ACC112 (cell line): ENCODE results near the gene RFX3.

ENCODE experiments used
- H2AFZ ChIP-seq: fragments of 200-600 bp; sonication (generic); one replicate; pipeline ENCODE4 v1.6.0; 2017; ENCODE audit warnings: antibody characterized with exemption, low read length; ENCODE audit not compliant: unreplicated experiment
- H3K27ac ChIP-seq: fragments of 200-600 bp; sonication (generic); 2 replicates; pipeline ENCODE4 v1.5.1; 2014; ENCODE audit warnings: low read depth, mild to moderate bottlenecking, antibody characterized with exemption, low read length, moderate library complexity
- H3K27me3 ChIP-seq: fragments of 200-600 bp; sonication (generic); 2 replicates; pipeline ENCODE4 v1.6.1; 2014; ENCODE audit warnings: mild to moderate bottlenecking, antibody characterized with exemption, low read length, moderate library complexity, mixed read lengths; ENCODE audit not compliant: insufficient read depth
- H3K36me3 ChIP-seq: fragments of 200-600 bp; sonication (generic); 2 replicates; pipeline ENCODE4 v1.6.1; 2016; ENCODE audit warnings: mild to moderate bottlenecking, antibody characterized with exemption, low read length, moderate library complexity, mixed read lengths; ENCODE audit not compliant: insufficient read depth
- H3K4me1 ChIP-seq: fragments of 200-600 bp; sonication (generic); one replicate; pipeline ENCODE4 v1.6.1; 2016; ENCODE audit warnings: low read length, mixed read lengths; ENCODE audit not compliant: insufficient read depth, unreplicated experiment, control insufficient read depth
- H3K4me3 ChIP-seq: fragments of 200-600 bp; sonication (generic); 2 replicates; pipeline ENCODE4 v1.5.1; 2014; ENCODE audit warnings: mild to moderate bottlenecking, low read depth, low read length
- H3K79me2 ChIP-seq: fragments of 200-600 bp; sonication (generic); one replicate; pipeline ENCODE4 v1.6.0; 2016; ENCODE audit warnings: low read length; ENCODE audit not compliant: control insufficient read depth, unreplicated experiment, insufficient read depth

Gene RFX3

DNA sequence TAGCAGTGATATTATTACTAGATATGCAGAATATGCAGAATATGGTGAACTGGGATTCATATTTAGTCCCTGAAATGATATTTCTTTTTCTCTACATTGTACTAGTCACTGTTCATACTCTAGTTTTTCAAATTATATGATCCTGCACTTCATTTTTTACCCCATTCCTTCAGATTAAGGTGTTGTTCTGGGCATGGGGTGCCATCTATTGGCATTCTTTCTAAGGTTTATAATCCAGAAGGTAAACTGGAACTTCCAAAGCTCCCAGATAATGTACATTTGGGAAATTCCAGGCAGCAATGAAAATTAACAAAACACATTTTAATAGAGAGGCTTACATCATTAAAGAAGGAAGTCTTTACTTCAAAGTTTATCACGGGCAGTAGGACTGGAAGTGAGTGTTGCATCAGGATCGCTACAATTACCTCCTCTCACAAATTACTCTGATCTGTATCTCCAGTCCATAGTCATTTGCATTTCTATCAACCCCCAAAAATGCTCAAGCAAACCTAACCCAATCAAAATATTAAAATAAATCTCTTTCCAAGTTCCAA is 12.5 kb downstream of the RFX3 start:
- peaks cover 3% of the 10 kb centered on the region for H3K79me2 ChIP-seq

DNA sequence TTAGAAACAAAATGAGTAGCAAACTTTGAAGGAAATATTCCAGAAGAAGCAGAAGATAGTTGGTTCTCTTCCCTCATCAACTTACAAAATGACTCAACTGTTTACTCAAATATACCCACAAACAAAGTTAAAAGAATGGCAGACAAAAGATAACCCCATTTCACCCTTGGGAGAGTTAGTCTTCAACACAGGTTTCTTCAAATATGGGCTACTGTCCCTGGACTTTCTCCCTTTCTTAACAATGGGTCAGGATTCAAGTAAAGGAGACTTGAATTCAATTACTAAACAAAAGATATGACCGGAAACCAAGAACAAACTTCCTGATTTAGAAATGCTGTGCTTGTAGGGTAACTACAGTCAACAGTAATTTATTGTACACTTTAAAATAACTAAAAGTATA is 14.2 kb downstream of the RFX3 start:
- Histone ChIP-seq H3K27ac (no peak overlapping the region), H3K4me3 (no peak overlapping the region), H3K79me2 (no peaks in the 10 kb centered on the region), H3K27me3 (no peaks in the 10 kb centered on the region), H3K36me3 (no peaks in the 10 kb centered on the region), H3K4me1 (peaks cover 11% of the 10 kb centered on the region), H2AFZ (peak overlapping the region; percentile 30)

More for the DNA sequence above, 12.5 kb downstream of the RFX3 start:
- no peak overlapping the region for H2AFZ ChIP-seq
- H3K4me3 ChIP-seq: no peak overlapping the region
- H3K36me3 ChIP-seq: no peaks in the 10 kb centered on the region
- peaks cover 10% of the 10 kb centered on the region for H3K4me1 ChIP-seq
- H3K27me3 ChIP-seq: no peaks in the 10 kb centered on the region
- H3K27ac ChIP-seq: no peak overlapping the region

DNA sequence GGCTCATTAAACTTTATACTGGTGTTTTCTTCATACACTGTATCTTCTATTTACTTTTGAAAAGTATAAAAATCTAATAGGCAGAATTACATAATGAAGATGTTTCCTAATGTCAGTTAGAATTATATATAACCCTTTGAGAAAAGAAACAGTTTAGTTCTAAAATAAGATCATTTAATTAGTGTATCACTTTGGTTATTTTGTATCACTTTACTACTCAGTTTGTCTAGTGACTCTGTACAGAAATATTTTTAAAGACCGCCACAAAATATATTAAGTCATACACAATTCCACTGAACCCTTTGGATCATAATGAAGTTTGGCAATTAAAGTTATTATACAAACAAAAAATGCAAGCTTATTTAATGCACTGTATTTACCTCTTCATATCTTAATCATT is 15.0 kb downstream of the RFX3 start:
- Histone ChIP-seq H3K4me3 (no peak overlapping the region), H3K36me3 (no peaks in the 10 kb centered on the region), H2AFZ (no peak overlapping the region), H3K27me3 (no peaks in the 10 kb centered on the region), H3K79me2 (no peaks in the 10 kb centered on the region), H3K27ac (no peak overlapping the region), H3K4me1 (peaks cover 11% of the 10 kb centered on the region)

DNA sequence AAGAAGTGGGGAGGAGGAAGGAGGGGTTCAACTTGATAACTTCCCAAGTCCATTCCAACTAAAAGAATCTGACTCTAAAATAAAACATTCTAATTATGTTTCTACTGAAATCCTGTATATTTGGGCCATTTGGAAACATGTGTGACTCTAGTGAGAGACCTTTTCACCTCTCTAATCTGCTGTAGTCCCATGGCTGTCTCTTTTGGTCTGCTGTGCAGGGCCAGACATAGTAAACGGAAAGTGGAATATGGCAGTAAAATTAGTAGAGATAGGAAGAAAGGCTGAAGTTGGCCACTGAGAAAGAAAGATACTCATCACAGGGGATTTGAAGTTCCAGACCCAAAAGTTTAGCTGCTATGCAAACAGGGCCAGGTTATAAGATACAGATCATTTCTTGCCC is 15.9 kb downstream of the RFX3 start:
- Histone ChIP-seq H3K27me3 (no peaks in the 10 kb centered on the region), H3K27ac (no peak overlapping the region), H3K36me3 (no peaks in the 10 kb centered on the region), H3K4me3 (no peak overlapping the region), H3K79me2 (no peaks in the 10 kb centered on the region), H3K4me1 (peaks cover 11% of the 10 kb centered on the region), H2AFZ (no peak overlapping the region)

DNA sequence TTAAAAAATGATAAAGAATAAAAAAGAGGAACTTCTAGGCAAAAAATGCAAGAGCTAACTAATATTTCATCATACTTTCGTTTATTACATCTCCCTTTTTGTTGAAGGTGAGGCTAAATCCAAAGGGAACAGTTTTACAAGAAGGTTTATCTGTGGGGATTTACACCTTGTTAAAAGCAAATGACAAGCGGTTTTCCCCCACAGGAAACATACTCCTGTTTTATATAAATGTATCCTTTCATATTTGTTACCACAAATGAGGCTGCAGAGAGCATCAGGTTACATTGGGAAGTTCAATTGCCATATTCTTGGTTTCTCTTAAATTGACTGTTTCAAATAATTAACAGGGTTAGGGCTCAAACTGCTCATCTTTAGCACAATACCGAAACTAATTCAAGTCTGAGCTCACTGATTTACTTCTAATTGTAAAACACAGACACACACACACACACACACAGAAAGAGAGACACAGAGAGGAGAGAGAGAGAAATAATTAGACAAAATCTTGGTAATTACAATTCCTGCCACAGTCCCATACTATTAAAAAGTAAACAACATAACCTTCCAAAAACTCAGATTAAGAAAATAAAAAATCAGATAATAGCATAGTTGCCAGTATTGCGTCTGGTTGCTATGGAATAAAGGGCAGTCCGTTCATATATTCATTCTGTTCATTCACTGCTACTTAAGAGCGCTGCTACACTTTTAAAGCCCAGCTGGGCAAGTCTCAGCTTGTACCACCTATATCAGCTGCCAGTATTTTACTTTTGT is 17.1 kb downstream of the RFX3 start:
- H3K4me1 ChIP-seq: peaks cover 11% of the 10 kb centered on the region
- no peaks in the 10 kb centered on the region for H3K36me3 ChIP-seq
- no peaks in the 10 kb centered on the region for H3K79me2 ChIP-seq
- no peak overlapping the region for H3K27ac ChIP-seq
- no peak overlapping the region for H2AFZ ChIP-seq
- H3K4me3 ChIP-seq: peak overlapping the region; percentile 26
- no peaks in the 10 kb centered on the region for H3K27me3 ChIP-seq

DNA sequence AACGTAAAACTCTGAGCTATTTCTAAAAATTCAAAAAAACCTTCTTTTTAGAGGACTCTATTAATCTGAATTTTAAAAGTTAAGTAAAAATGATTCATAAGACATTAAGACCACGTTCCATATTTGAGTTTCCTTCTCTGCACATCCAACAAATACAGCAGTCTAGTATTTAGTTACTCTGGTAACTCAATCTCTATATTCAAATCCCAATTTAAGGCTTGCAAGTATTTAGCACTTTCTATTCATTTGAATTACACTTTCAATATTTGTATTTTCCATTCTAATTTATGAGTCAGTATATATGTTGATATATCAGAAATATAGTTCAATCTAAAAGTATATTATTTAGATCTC is 17.7 kb downstream of the RFX3 start:
- Histone ChIP-seq H2AFZ (no peak overlapping the region), H3K79me2 (no peaks in the 10 kb centered on the region), H3K4me1 (peaks cover 11% of the 10 kb centered on the region), H3K4me3 (no peak overlapping the region), H3K27ac (no peak overlapping the region), H3K27me3 (no peaks in the 10 kb centered on the region), H3K36me3 (no peaks in the 10 kb centered on the region)

DNA sequence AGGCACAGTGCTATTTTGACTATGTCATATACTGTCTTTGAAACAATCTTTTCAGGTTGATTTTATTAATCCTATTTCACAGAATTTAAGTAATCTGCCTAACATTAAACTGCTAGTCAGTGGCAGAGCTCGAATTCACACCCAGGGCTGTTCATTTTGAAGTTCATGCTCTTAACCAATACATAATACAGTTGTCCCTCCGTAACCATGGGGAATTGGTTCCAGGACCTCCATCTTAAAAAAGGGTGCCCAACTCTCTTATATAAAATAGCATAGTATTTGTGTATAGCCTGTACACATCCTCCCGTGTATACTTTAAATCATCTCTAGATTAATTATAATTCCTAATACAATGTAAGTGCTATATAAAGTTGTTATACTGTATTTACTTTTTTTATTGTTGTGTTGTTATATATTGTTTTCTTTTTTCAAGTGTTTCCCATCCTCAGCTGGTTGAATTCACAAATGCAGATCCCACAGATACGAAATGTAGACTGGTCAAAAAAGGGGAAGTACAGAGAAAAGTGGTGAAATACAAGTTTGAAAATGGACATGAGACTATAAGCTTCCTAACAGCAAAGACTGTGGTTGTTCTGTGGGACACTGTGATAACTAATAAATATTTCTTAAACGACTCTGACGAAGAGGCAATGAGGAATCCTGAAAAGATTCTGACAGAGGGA is 18.3 kb downstream of the RFX3 start:
- no peak overlapping the region for H2AFZ ChIP-seq
- no peaks in the 10 kb centered on the region for H3K36me3 ChIP-seq
- H3K4me3 ChIP-seq: no peak overlapping the region
- no peak overlapping the region for H3K27ac ChIP-seq
- H3K27me3 ChIP-seq: no peaks in the 10 kb centered on the region
- H3K79me2 ChIP-seq: no peaks in the 10 kb centered on the region
- peaks cover 11% of the 10 kb centered on the region for H3K4me1 ChIP-seq

DNA sequence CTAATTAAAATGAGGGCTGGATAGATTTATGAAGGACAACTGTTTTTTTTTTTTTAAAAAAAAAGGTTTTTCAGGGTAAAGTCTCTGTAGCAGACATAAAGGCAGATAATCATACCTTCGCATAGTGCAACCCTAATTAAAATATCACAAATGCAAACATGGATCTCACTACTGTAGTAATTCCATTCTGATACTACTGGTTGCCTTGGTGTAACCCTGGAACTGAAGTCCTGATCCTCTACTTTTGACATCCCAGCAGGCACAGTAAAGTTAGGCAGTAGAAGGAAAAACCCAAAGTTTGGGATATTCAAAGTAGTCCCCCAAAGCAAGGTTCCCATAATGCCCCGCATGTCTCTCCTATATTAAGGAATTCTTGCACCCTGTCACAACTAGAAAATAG is 19.6 kb downstream of the RFX3 start:
- H3K27ac ChIP-seq: no peak overlapping the region
- peaks cover 6% of the 10 kb centered on the region for H3K4me1 ChIP-seq

DNA sequence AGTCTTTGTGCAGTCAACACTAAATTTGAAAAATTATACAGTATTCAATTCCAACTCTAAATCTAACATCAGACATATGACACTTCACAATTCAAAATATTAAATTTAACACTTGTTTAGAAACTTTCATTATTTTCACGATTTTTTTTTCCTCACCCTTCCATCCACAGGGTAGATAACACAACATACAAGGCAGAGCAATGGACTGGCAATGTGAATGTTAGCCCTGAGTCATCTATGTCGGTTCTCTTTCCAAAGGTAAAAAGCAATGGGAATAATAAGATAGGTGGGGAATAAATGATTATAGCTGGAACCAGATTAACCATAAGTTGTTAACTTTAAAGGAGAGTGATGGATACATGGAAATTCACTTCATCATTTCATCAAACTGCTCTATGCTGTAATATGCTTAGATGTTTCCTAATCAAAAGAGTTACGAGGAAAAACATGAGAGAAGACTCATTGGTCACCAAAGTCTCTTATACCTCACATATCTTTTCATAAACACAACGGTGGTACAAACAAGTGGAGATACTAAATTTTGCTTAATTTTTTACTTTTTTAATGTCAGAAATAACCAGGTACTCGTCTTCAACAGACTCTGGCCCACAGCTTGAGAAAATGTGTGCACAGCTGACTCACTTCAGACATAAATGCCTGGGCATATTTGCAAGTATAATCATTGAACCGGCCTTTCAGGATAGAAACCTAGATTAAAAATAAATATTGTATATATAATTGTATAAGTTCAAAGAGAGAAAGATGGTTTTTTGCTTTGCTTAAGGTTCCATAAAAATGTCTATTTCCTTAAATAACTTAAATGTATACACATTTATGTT is 23.0 kb downstream of the RFX3 start:
- no peaks in the 10 kb centered on the region for H3K79me2 ChIP-seq
- H3K27me3 ChIP-seq: no peaks in the 10 kb centered on the region
- H3K4me3 ChIP-seq: no peak overlapping the region
- no peak overlapping the region for H3K27ac ChIP-seq
- peaks cover 5% of the 10 kb centered on the region for H3K4me1 ChIP-seq
- no peaks in the 10 kb centered on the region for H3K36me3 ChIP-seq
- H2AFZ ChIP-seq: no peak overlapping the region

More for the DNA sequence above, 19.6 kb downstream of the RFX3 start:
- no peaks in the 10 kb centered on the region for H3K36me3 ChIP-seq
- H3K79me2 ChIP-seq: no peaks in the 10 kb centered on the region
- no peaks in the 10 kb centered on the region for H3K27me3 ChIP-seq
- H3K4me3 ChIP-seq: no peak overlapping the region
- no peak overlapping the region for H2AFZ ChIP-seq

DNA sequence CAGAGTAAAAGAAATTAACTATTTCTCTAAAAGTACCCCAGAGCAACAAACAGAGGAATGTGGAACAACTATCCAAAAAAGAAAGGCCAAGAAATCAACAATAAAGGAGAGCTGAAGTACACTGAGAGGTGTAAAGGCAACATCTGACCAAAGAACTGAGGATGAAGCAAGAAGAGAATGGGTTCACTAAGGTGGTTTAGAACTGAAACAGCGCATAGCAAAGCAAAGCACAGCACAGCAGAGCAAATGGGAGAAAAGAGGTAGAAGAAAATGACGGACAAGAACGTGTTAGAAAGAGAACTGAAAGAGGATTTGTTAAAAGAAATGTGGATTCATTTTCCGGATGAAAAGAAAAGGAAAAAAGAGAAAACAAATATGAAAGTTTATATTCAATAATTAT is 25.8 kb downstream of the RFX3 start:
- Histone ChIP-seq H3K36me3 (no peaks in the 10 kb centered on the region), H3K4me3 (peak overlapping the region; percentile 24; the same call in 1 of the 2 replicates), H2AFZ (no peak overlapping the region), H3K4me1 (peaks cover 17% of the 10 kb centered on the region), H3K27ac (no peak overlapping the region), H3K27me3 (no peaks in the 10 kb centered on the region), H3K79me2 (no peaks in the 10 kb centered on the region)
